Body of pancreas (tissue), 4 donors: Measurements from ENCODE around the gene PLAAT2.
"Not testable (repeated sequence)": the region's sequence is repeated elsewhere in the genome, so short reads cannot be mapped to it uniquely, and the experiment has no call there.

ENCODE experiments used
- POLR2A ChIP-seq, 3 donors: fragments of 450-650 bp; IDR thresholded peaks; one replicate each; pipeline ENCODE4 v1.6.1; 2016; ENCODE audit warnings: antibody characterized with exemption in 3 of 3, mild to moderate bottlenecking in 2 of 3
- TF ChIP-seq, protein P1 (sequence below), 7 experiments: fragments of 450-650 bp in 4 of 7; fragments of 200-600 bp in 3 of 7; sonication (generic) in 3 of 7; IDR thresholded peaks; one replicate each; pipeline ENCODE4 v1.5.1; 2016 to 2019; ENCODE audit warnings: antibody characterized with exemption in 7 of 7

GRCh38 chr11:63581224-63581623 is 18.0 kb upstream of the PLAAT2 start:
- TF ChIP-seq, protein P1, sequence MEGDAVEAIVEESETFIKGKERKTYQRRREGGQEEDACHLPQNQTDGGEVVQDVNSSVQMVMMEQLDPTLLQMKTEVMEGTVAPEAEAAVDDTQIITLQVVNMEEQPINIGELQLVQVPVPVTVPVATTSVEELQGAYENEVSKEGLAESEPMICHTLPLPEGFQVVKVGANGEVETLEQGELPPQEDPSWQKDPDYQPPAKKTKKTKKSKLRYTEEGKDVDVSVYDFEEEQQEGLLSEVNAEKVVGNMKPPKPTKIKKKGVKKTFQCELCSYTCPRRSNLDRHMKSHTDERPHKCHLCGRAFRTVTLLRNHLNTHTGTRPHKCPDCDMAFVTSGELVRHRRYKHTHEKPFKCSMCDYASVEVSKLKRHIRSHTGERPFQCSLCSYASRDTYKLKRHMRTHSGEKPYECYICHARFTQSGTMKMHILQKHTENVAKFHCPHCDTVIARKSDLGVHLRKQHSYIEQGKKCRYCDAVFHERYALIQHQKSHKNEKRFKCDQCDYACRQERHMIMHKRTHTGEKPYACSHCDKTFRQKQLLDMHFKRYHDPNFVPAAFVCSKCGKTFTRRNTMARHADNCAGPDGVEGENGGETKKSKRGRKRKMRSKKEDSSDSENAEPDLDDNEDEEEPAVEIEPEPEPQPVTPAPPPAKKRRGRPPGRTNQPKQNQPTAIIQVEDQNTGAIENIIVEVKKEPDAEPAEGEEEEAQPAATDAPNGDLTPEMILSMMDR (IDR thresholded peaks at IDR 0.05) = not testable (repeated sequence)
- TF ChIP-seq POLR2A (IDR thresholded peaks at IDR 0.05) = not testable (repeated sequence)
